ENCODE results near the gene PRTG. TPM values are rescaled to one million over a fixed set of nuclear protein-coding genes. Genes with fewer than 3 reads are reported as not detected.
A peak's percentile ranks its signal among the peaks of the same experiment; 100 is the strongest.
"Not testable (repeated sequence)": the region's sequence is repeated elsewhere in the genome, so short reads cannot be mapped to it uniquely, and the experiment has no call there.

Gene PRTG
- polyA plus RNA-seq, 6 donors from 2014 or later, result not detected

GRCh38 chr15:55740981-55741832 lies 1.7 kb downstream of the PRTG start:
- H3K9me3 Mint-ChIP-seq, result no peaks in the 10 kb centered on the region
- H3K4me3 Mint-ChIP-seq, result no peak overlapping the region
- peaks cover 12 to 23% (median 19%) of the 10 kb centered on the region in 3 donors for H3K27me3 Mint-ChIP-seq
- no peak overlapping the region for H3K27ac Mint-ChIP-seq
- DNase-seq, result no peak
- ATAC-seq (ENCODE audit: low read depth in 2 of 2), result no peak
- H3K36me3 Mint-ChIP-seq, result peaks cover 0 to 7% of the 10 kb centered on the region in 2 donors
- peaks cover 0 to 9% (median 5%) of the 10 kb centered on the region in 3 donors for H3K4me1 Mint-ChIP-seq

- H3K4me3 Mint-ChIP-seq, result no peak overlapping the region
- no peak overlapping the region for H3K27ac Mint-ChIP-seq
- ATAC-seq (ENCODE audit: low read depth in 2 of 2) (no peak), DNase-seq (no peak)
- H3K9me3 Mint-ChIP-seq, result no peaks in the 10 kb centered on the region
- peaks cover 0 to 9% (median 5%) of the 10 kb centered on the region in 3 donors for H3K4me1 Mint-ChIP-seq
- peaks cover 18 to 23% (median 19%) of the 10 kb centered on the region in 3 donors for H3K27me3 Mint-ChIP-seq
- H3K36me3 Mint-ChIP-seq, result peaks cover 0 to 7% of the 10 kb centered on the region in 2 donors
Measured at GRCh38 chr15:55740359-55740878, 2.5 kb downstream of the PRTG start.

GRCh38 chr15:55739641-55740040 lies 3.3 kb downstream of the PRTG start:
- Mint-ChIP-seq H3K27me3 (peaks cover 14 to 16% (median 14%) of the 10 kb centered on the region in 3 donors), H3K36me3 (peaks cover 0 to 7% of the 10 kb centered on the region in 2 donors), H3K4me3 (no peak overlapping the region), H3K4me1 (peaks cover 0 to 9% (median 5%) of the 10 kb centered on the region in 3 donors), H3K9me3 (no peaks in the 10 kb centered on the region), H3K27ac (no peak overlapping the region)
- no peak for DNase-seq
- ATAC-seq (ENCODE audit: low read depth in 2 of 2), result no peak

GRCh38 chr15:55738715-55739114 lies 4.2 kb downstream of the PRTG start:
- H3K4me1 Mint-ChIP-seq, result peaks cover 0 to 8% (median 3%) of the 10 kb centered on the region in 3 donors
- H3K27ac Mint-ChIP-seq, result no peak overlapping the region
- no peak overlapping the region for H3K4me3 Mint-ChIP-seq
- peaks cover 0 to 4% of the 10 kb centered on the region in 2 donors for H3K36me3 Mint-ChIP-seq
- peaks cover 0 to 1% (median 0%) of the 10 kb centered on the region in 7 donors for H3K9me3 Mint-ChIP-seq
- ATAC-seq (ENCODE audit: low read depth in 2 of 2) (no peak), DNase-seq (no peak)
- H3K27me3 Mint-ChIP-seq, result peaks cover 7 to 9% (median 8%) of the 10 kb centered on the region in 3 donors

- Mint-ChIP-seq H3K9me3 (peaks cover 0 to 2% (median 0%) of the 10 kb centered on the region in 7 donors), H3K36me3 (no peaks in the 10 kb centered on the region), H3K27ac (no peak overlapping the region), H3K4me3 (no peak overlapping the region), H3K27me3 (peaks cover 4 to 7% (median 6%) of the 10 kb centered on the region in 3 donors), H3K4me1 (no peaks in the 10 kb centered on the region)
- DNase-seq (no peak), ATAC-seq (ENCODE audit: low read depth in 2 of 2) (no peak)
Measured at GRCh38 chr15:55737373-55737772, 5.6 kb downstream of the PRTG start.

- Mint-ChIP-seq H3K9me3 (peaks cover 0 to 2% (median 0%) of the 10 kb centered on the region in 7 donors), H3K4me1 (no peaks in the 10 kb centered on the region), H3K36me3 (no peaks in the 10 kb centered on the region), H3K27ac (no peak overlapping the region), H3K27me3 (peaks cover 4 to 8% (median 7%) of the 10 kb centered on the region in 3 donors), H3K4me3 (no peak overlapping the region)
- DNase-seq (no peak), ATAC-seq (ENCODE audit: low read depth in 2 of 2) (no peak)
Measured at GRCh38 chr15:55736756-55737155, 6.2 kb downstream of the PRTG start.

- H3K36me3 Mint-ChIP-seq, result no peaks in the 10 kb centered on the region
- no peak overlapping the region for H3K27ac Mint-ChIP-seq
Measured at GRCh38 chr15:55734641-55735040, 8.3 kb downstream of the PRTG start.

GRCh38 chr15:55733461-55733860 lies 9.5 kb downstream of the PRTG start:
- not testable (repeated sequence) for ATAC-seq (ENCODE audit: low read depth in 2 of 2); H3K27ac Mint-ChIP-seq; H3K9me3 Mint-ChIP-seq; H3K4me1 Mint-ChIP-seq; DNase-seq; H3K36me3 Mint-ChIP-seq
- peak overlapping the region in 1 of 8 donors; percentile 47 for H3K4me3 Mint-ChIP-seq
- peaks cover 4 to 14% (median 10%) of the 10 kb centered on the region in 3 donors for H3K27me3 Mint-ChIP-seq

More at GRCh38 chr15:55734641-55735040, 8.3 kb downstream of the PRTG start:
- H3K4me3 Mint-ChIP-seq, result no peak overlapping the region
- DNase-seq (no peak), ATAC-seq (ENCODE audit: low read depth in 2 of 2) (no peak)
- H3K9me3 Mint-ChIP-seq, result peaks cover 0 to 2% (median 0%) of the 10 kb centered on the region in 7 donors
- H3K27me3 Mint-ChIP-seq, result peaks cover 4 to 10% (median 7%) of the 10 kb centered on the region in 3 donors
- no peaks in the 10 kb centered on the region for H3K4me1 Mint-ChIP-seq

- peaks cover 0 to 9% of the 10 kb centered on the region in 2 donors for H3K36me3 Mint-ChIP-seq
- no peak for DNase-seq
- H3K4me1 Mint-ChIP-seq, result no peaks in the 10 kb centered on the region
- H3K27me3 Mint-ChIP-seq, result peaks cover 19 to 47% (median 28%) of the 10 kb centered on the region in 3 donors
- no peak overlapping the region for H3K4me3 Mint-ChIP-seq
- no peak for ATAC-seq (ENCODE audit: low read depth in 2 of 2)
- peaks cover 0 to 28% (median 9%) of the 10 kb centered on the region in 7 donors for H3K9me3 Mint-ChIP-seq
- peak overlapping the region in 1 of 6 donors; percentile 54 for H3K27ac Mint-ChIP-seq
Measured at GRCh38 chr15:55721554-55722185, 21.3 kb downstream of the PRTG start.

- peaks cover 0 to 5% (median 0%) of the 10 kb centered on the region in 7 donors for H3K9me3 Mint-ChIP-seq
- H3K36me3 Mint-ChIP-seq, result no peaks in the 10 kb centered on the region
- peaks cover 4 to 12% (median 6%) of the 10 kb centered on the region in 3 donors for H3K27me3 Mint-ChIP-seq
- H3K27ac Mint-ChIP-seq, result no peak overlapping the region
- DNase-seq, result no peak
- no peak overlapping the region for H3K4me3 Mint-ChIP-seq
- H3K4me1 Mint-ChIP-seq, result no peaks in the 10 kb centered on the region
- no peak for ATAC-seq (ENCODE audit: low read depth in 2 of 2)
Measured at GRCh38 chr15:55715355-55716076, 27.4 kb downstream of the PRTG start.

- Mint-ChIP-seq H3K9me3 (peaks cover 0 to 5% (median 0%) of the 10 kb centered on the region in 7 donors), H3K27ac (peak overlapping the region in 1 of 6 donors; percentile 47), H3K27me3 (peaks cover 0 to 12% (median 4%) of the 10 kb centered on the region in 3 donors), H3K36me3 (no peaks in the 10 kb centered on the region), H3K4me3 (no peak overlapping the region), H3K4me1 (no peaks in the 10 kb centered on the region)
- DNase-seq (no peak), ATAC-seq (ENCODE audit: low read depth in 2 of 2) (no peak)
Measured at GRCh38 chr15:55714064-55714463, 28.9 kb downstream of the PRTG start.

- H3K27me3 Mint-ChIP-seq, result peaks cover 0 to 9% (median 5%) of the 10 kb centered on the region in 3 donors
- no peaks in the 10 kb centered on the region for H3K9me3 Mint-ChIP-seq
- no peaks in the 10 kb centered on the region for H3K4me1 Mint-ChIP-seq
- no peak for DNase-seq
- ATAC-seq (ENCODE audit: low read depth in 2 of 2), result no peak
- no peaks in the 10 kb centered on the region for H3K36me3 Mint-ChIP-seq
- no peak overlapping the region for H3K4me3 Mint-ChIP-seq
- no peak overlapping the region for H3K27ac Mint-ChIP-seq
Measured at GRCh38 chr15:55712363-55712762, 30.6 kb downstream of the PRTG start.

GRCh38 chr15:55710286-55710685 lies 32.7 kb downstream of the PRTG start:
- Mint-ChIP-seq H3K27ac (no peak overlapping the region), H3K27me3 (peaks cover 0 to 22% (median 5%) of the 10 kb centered on the region in 3 donors), H3K4me3 (no peak overlapping the region), H3K36me3 (no peaks in the 10 kb centered on the region), H3K4me1 (no peaks in the 10 kb centered on the region), H3K9me3 (no peaks in the 10 kb centered on the region)
- no peak for ATAC-seq (ENCODE audit: low read depth in 2 of 2)
- DNase-seq, result no peak

All from naive B cell (primary cell).